Frontal cortex (tissue), 4 donors: Measurements from ENCODE around the gene GSTM4. TPM values are rescaled to one million over a fixed set of nuclear protein-coding genes. Genes with fewer than 3 reads are reported as not detected.

ENCODE experiments used
- DNase-seq, 2 donors: peaks; one replicate each; pipeline ENCODE4 v3.0.0; 2012; ENCODE audit warnings: low spot score in 2 of 2
- FAIRE-seq: peaks from 2 replicates; lab custom pipeline; 2012; peaks lifted over from hg19 to GRCh38; lab: Jason Lieb, UNC
- total RNA-seq: library from RNA; depleted of rRNA; stranded (reverse); fragments of >200 nt; gene quantifications from one replicate; pipeline ENCODE4 v1.2.3, GENCODE V29; 2014
- donor health status: control.
- donor health status: control.
- donor health status: control.

The GSTM4 gene
- total RNA-seq, 1 donor from 2014 or later = 3.7 TPM

- no peak for DNase-seq
Measured at GRCh38 chr1:109624201-109625010, 31.5 kb upstream of the GSTM4 start.

GRCh38 chr1:109625176-109625575, 30.7 kb upstream of the GSTM4 start:
- no peak for FAIRE-seq
- DNase-seq = no peak

More at GRCh38 chr1:109624201-109625010, 31.5 kb upstream of the GSTM4 start:
- FAIRE-seq = no peak

DNA sequence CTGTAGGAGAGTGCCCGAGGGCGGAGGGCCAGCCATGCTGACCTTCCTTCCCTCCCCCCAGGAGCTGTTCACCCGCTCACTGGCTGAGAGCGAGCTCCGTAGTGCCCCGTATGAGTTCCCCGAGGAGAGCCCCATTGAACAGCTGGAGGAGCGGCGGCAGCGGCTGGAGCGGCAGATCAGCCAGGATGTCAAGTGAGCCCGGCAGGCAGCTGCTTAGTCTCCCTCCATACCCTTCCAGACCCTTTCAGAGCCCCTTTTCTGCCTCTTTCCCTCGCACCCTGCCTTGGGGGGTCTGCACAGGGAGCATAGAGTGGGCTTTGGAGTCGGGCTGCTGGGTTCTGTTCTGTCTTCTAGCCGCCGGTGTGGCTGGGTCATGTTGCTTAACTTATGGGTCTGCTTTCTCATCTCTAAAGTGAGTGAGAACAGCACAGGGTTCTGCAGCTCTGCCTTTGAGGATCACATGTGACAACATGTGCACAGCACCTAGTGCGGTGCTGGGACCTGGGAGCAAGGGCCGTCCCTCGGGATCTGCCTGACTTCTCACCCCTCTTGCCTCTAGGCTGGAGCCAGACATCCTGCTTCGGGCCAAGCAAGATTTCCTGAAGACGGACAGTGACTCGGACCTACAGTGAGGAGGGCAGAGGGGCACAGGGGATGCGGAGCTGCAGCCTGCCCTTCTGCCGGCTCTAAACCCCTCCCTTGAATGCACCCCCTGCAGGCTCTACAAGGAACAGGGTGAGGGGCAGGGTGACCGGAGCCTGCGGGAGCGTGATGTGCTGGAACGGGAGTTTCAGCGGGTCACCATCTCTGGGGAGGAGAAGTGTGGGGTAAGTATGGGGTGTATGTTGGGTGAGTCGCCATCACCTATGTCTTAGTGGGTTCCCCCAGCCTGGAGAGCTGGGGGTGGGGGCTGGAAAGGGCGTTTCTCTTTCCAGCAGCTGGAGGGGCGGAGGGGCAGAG, 30.0 kb upstream of the GSTM4 start:
- no peak for DNase-seq
- no peak for FAIRE-seq

- DNase-seq (no peak), FAIRE-seq (no peak)
Measured at GRCh38 chr1:109626682-109627408, 29.1 kb upstream of the GSTM4 start.

GRCh38 chr1:109627692-109628399, 28.1 kb upstream of the GSTM4 start:
- FAIRE-seq (no peak), DNase-seq (no peak)

- FAIRE-seq (no peak), DNase-seq (no peak)
Measured at GRCh38 chr1:109628540-109629321, 27.2 kb upstream of the GSTM4 start.

DNA sequence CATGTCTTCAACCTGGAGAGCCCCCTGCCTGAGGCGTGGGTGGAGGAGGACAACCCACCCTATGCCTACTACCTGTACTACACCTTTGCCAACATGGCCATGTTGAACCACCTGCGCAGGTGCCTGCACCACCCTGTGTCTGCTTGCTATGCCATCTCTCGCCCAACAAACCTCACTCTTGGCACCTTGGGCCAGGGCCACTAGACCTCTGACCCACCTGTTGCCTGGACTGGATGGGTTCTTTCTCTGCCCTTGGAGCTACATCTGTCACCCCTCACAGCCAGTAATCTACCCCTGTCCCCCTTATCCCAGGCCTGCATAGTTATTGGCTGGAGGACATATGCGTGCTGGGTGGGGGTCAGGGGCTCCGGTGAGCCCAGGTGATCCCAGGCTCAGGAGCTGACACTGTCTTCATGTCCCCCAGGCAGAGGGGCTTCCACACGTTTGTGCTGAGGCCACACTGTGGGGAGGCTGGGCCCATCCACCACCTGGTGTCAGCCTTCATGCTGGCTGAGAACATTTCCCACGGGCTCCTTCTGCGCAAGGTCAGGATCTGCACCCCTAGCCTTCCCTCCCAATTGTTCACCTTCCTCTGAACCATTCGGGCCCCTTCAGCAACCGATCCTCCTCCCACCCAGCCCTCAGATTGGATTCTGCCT, 26.4 kb upstream of the GSTM4 start:
- FAIRE-seq = no peak

GRCh38 chr1:109630081-109630897, 25.6 kb upstream of the GSTM4 start:
- DNase-seq = no peak
- FAIRE-seq = no peak

More for the DNA sequence above, 26.4 kb upstream of the GSTM4 start:
- no peak for DNase-seq

DNA sequence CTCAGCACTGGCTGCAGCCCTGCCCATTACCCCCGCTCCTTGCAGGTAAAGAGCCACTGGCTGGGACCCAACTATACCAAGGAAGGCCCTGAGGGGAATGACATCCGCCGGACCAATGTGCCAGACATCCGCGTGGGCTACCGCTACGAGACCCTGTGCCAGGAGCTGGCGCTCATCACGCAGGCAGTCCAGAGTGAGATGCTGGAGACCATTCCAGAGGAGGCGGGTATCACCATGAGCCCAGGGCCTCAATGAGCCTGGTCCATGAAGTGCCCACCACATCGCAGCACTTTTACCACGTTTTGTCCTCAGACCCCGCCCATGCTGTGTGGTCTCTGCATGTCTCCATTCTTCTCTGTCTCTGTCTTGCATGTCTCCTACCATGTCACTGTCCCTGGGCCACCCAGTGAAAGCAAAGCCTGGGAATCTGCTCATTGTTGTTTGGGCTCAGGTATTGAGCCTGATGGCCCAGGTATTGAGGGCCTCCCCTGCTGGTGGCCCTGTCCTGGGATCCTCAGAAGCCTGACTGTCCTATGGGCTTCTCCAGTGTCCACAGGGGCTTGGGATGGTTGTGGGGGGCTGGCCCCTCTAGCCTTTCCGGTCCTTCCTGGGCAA, 24.9 kb upstream of the GSTM4 start:
- no peak for FAIRE-seq
- no peak for DNase-seq

DNA sequence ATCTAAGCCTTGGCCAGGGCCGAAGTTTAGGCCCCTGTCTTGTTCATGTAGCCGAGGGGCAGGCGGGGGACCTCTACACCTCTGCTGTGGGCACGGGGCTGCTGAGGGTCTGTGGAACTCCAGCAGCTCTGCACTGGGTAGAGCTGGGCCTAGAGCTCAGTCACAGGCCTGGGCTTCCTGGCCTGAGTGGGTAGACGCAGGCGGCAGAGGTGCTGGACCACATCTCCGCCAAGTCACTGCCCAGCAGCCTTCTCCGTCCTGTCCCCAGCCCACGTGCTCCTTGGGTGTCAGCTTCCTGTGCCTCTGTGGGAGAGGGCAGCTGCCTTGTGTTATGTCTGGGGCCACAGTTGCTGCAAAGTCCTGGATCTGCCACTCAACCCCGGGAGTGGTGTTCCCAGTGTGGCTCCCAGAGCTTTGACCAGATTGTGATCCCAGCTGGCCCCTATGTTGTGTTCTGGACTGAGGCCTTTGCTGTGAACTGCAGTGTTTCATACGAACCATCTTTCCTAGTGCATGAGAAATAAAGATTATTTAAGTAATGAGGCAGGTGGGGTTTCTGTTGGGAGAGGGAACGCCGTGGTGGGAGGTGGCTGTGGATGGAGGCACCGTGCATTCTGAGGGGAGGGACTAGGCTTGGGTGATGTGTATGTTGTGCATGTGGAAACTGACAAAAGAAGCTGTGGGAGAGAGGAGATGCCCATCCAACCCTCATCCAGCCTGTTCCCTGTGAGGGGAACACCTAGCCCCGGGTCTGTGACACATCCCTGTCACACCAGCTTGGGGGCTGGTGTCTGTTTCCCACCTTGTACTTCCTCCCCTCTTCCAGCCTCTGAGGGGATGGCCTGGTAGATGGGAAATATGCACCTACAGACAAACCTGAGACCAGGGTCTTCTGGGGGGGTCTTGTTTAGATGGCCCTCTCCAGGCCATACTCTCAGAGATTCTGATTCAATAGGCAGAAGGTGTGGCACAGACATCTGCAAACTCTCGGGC, 24.1 kb upstream of the GSTM4 start:
- FAIRE-seq (no peak), DNase-seq (no peak)

GRCh38 chr1:109632671-109633346, 23.1 kb upstream of the GSTM4 start:
- peak in 1 of 2 donors; percentile 73 for DNase-seq
- no peak for FAIRE-seq

DNA sequence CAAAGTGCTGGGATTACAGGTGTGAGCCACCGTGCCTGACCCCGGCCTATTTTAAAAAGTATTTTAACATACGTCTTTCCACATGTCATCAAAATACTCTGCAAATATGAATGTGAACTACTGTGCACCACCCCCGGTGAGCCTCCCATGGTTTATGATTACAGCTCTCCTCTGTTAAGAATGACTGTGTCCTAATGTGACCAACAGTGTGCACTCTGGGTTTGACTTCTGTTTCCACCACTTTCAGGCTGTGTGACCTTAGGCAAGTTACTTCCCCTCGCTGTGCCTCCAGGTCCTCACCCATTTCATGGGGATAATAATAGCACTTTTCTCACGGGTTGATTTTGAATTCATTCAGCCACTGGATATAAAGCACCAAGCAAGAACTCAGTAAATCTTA, 21.6 kb upstream of the GSTM4 start:
- no peak for FAIRE-seq
- DNase-seq = no peak

DNA sequence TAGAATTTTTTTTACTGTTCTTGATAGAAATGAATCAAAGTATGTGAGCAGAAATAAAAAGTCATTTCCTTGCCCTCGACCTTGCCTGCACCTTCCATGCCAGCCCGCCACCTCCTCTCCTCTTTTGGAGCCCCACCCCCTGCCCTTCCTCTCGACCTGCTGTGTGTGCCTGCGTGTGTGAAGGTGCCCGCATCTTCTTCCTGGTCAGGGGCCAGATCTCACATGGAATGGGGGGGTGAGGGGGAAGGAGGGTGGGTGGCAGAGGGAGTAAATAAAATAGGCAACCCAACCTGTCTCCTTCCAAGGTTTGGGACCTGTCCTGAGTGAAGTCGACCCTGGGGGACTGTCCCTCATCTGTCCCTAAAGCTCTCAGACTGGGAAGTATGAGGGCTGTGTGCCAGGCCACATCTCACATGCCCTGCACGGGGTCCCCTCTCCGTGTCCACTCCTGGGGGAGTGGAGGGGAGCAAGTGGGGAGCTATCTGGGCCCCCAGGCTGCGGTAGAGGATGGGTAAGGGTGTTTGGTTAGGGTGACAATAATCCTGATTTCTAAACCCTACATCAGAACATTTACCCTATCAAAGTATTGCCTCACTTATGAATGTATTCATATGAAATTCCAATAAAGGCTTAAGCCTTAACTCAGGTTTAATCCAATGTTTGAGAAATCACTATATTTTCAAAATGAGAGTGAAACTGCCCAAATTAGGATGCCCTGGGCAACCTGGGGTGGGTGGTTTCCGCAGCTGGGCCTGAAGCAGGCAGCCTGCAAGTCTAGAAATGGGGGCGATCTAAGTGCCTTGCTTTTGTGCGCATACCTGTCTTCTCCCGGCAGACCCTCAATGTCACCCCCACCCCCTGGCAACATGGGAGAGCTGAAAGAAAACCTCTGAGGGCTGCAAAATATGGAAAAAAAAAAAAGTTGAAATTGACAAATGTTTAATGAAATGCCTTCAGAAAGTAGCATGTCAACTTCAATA, 20.8 kb upstream of the GSTM4 start:
- FAIRE-seq = no peak

GRCh38 chr1:109635862-109636200, 20.1 kb upstream of the GSTM4 start:
- no peak for DNase-seq

More for the DNA sequence above, 20.8 kb upstream of the GSTM4 start:
- peak in 1 of 2 donors; percentile 2 for DNase-seq

More at GRCh38 chr1:109635862-109636200, 20.1 kb upstream of the GSTM4 start:
- no peak for FAIRE-seq
